Activated naive CD8-positive, alpha-beta T cell (primary cell): ENCODE data around the gene SUCLG2.

ENCODE experiments used
- H3K27ac Mint-ChIP-seq: one replicate; pipeline ENCODE4 v1.8.0; 2021; ENCODE audit warnings: mixed read lengths
- H3K27me3 Mint-ChIP-seq: one replicate; pipeline ENCODE4 v1.8.0; 2021; ENCODE audit warnings: mixed read lengths
- H3K36me3 Mint-ChIP-seq: one replicate; pipeline ENCODE4 v1.8.0; 2021; ENCODE audit warnings: mixed read lengths
- H3K4me1 Mint-ChIP-seq: one replicate; pipeline ENCODE4 v1.8.0; 2021; ENCODE audit warnings: low read depth, mixed read lengths
- H3K4me3 Mint-ChIP-seq: one replicate; pipeline ENCODE4 v1.8.0; 2021; ENCODE audit warnings: mild to moderate bottlenecking, mixed read lengths
- H3K9me3 Mint-ChIP-seq: one replicate; pipeline ENCODE4 v1.8.0; 2021; ENCODE audit warnings: low read depth, mixed read lengths

The SUCLG2 gene

DNA sequence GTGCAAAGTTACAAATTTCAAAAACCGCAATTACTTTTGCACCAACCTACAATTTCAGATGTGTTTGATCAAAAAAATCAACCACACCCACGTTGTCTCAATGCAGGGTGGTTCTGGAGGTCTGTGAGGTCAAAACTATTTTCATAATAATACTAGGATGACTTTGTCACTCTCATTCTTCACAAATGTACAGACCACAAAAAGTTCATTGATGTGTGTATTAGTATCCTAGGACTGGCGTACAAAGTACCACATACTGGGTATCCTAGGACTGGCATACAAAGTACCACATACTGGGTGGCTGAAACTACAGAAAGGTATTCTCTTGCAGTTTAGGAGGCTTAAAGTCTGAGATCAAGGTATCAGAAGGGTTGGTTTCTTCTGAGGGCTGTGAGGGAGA, 13.0 kb downstream of the SUCLG2 start:
- Mint-ChIP-seq H3K27ac (peak overlapping the region; percentile 16), H3K9me3 (no peaks in the 10 kb centered on the region), H3K27me3 (no peaks in the 10 kb centered on the region), H3K4me1 (peaks cover 83% of the 10 kb centered on the region), H3K36me3 (peaks cover 27% of the 10 kb centered on the region), H3K4me3 (no peak overlapping the region)

DNA sequence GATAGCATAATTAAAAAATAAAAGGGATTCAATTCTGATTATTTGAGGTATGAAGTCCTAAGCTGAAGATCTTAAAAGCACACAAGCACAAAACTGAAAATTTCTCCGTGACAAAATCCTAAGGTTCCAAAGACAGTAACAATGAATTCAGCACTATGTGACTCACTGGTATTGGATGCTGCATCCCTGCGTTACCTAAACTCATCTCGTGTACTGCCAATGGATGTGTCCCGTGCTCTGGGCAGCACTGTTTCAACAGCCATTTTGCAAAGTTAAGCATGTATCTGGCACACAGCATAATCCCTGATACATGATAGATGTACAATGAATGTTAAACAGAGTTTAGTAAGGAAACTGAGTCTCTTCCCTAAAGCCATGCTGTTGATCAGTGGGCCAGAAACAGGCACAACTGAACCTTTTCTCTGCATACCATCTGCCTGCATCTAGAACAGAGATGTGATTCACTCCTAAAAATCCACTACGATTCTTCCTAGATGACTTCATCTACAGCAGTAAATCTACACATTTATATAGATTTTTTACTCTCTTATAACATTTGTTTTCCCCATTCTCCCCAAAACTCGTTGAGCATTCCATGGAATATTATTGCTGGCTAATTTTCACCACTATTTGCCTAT, 14.3 kb downstream of the SUCLG2 start:
- Mint-ChIP-seq H3K36me3 (peaks cover 28% of the 10 kb centered on the region), H3K4me3 (no peak overlapping the region), H3K27me3 (no peaks in the 10 kb centered on the region), H3K27ac (peak overlapping the region; percentile 70), H3K4me1 (peaks cover 86% of the 10 kb centered on the region), H3K9me3 (no peaks in the 10 kb centered on the region)

DNA sequence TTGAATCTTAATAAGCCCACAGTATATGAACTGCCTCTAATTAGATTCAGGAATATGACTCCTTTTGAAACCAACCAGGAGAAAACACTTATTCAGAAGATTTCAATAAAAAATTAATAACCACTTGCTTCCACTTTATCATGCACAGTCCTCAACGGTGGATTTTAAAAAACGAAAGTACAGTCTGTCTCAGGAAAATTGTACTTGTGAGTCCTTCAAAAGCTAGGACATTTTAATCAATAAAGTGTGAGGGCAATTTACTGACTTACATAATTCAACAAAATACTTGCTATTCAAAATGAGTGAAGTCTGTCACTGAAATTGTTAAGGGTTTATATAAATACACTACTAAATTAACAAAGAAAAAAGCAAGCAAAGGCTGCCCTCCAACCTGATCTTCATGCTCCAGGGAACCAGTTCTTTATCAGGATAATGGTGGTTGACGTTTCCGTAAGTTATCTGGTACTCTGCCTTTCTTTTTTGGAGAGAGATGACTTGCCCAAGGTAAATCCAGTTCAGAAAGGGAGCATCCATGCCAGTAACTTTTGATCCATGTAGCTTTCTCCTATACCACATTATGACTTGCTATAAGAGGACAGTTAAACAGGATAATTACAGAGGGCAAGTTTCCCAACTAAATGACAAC, 17.0 kb downstream of the SUCLG2 start:
- Mint-ChIP-seq H3K27ac (peak overlapping the region; percentile 41), H3K27me3 (no peaks in the 10 kb centered on the region), H3K4me3 (no peak overlapping the region), H3K4me1 (peaks cover 85% of the 10 kb centered on the region), H3K36me3 (peaks cover 20% of the 10 kb centered on the region), H3K9me3 (no peaks in the 10 kb centered on the region)

DNA sequence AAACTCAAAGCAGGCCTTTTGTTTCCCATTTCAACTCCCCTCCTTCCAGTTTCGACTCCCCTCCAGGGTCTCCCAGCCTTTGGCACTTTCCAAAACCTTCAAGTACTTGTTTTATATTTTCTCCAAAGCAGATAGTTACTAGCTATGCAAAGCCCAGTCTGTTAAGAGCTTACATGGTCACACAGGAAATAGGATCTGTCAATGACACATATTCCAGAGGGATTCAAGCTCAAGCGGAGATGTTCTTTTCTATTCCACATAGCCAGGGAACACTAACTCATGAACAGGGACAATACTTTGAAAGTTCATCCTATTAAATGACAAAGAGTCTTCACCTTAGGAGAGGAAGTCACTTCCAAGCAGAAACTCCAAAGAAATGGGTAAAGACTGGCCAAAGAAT, 18.6 kb downstream of the SUCLG2 start:
- Mint-ChIP-seq H3K9me3 (no peaks in the 10 kb centered on the region), H3K36me3 (peaks cover 20% of the 10 kb centered on the region), H3K27me3 (no peaks in the 10 kb centered on the region), H3K4me1 (peaks cover 80% of the 10 kb centered on the region), H3K27ac (peak overlapping the region; percentile 89), H3K4me3 (peak overlapping the region; percentile 5)

DNA sequence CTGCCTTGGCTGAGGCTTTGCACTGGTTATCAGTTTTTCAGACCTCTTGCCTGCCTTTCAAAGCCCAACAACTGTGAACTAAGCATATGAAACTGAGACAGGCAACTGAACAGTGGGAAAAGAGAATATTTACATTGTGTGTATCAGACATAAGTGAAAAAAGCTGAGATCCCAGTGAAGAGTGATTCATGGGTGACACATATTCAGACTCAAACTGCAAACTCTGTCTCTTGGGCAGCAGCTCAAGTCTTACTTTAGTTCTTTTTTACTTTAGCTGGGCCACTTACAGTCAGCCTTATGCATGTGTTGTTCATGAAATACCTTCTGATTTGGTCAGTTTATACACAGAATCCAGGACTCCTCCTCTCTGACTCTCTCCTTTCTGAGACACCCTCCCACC, 19.2 kb downstream of the SUCLG2 start:
- Mint-ChIP-seq H3K4me1 (peaks cover 80% of the 10 kb centered on the region), H3K4me3 (peak overlapping the region; percentile 35), H3K9me3 (no peaks in the 10 kb centered on the region), H3K36me3 (peaks cover 16% of the 10 kb centered on the region), H3K27me3 (no peaks in the 10 kb centered on the region), H3K27ac (peak overlapping the region; percentile 89)

DNA sequence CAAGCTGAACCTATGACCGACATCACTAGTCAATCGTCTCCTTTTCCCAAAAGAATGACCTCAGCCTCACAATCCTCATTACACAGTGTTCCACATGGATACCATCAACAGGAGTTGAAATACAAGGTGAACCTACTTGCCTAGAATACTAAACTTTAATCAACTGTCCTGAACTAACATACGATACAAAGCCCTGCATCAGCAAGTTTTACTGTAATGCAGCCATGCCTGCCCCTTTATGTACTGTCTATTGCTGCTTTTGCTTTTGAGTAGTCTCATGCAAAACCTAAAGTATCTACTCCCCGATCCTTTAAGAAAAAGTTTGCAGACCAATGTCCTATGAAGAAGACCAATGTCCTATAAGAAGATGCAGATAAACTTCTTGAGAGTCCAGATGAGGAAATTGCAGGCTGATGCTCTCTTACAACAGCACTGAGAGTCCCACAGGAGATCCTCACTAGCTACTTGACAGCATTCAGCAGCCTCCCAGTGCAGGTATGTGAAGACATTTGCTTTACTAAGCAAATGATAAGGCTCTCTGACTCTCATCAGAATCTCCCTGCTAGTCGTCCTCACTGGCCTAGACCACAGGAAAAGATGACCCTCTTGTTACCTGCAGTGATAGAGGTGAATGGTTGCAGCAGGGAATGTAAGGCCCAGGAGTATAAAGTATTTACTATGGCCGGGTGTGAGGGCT, 23.6 kb downstream of the SUCLG2 start:
- Mint-ChIP-seq H3K4me1 (peaks cover 68% of the 10 kb centered on the region), H3K4me3 (no peak overlapping the region), H3K9me3 (no peaks in the 10 kb centered on the region), H3K27me3 (no peaks in the 10 kb centered on the region), H3K27ac (no peak overlapping the region), H3K36me3 (peaks cover 16% of the 10 kb centered on the region)

DNA sequence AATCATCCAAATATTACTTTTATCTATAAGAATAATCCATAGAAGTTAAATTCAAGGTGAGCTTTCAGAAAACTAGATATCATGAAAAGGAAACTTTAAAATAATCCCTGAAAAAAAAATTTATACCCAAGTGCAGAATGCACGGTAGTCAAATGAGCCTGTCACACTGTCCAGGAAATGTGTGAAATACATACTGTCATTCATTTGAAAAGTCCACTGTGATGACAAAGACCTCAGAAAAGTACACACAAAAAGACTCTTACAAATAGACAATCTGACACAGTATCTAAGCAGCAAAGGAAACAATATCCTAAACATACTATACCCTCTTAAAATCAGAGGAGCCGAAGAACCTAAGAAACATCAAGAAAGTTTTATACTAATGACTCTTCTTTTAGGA, 29.7 kb downstream of the SUCLG2 start:
- Mint-ChIP-seq H3K4me3 (no peak overlapping the region), H3K27me3 (no peaks in the 10 kb centered on the region), H3K4me1 (peaks cover 65% of the 10 kb centered on the region), H3K27ac (no peak overlapping the region), H3K9me3 (no peaks in the 10 kb centered on the region), H3K36me3 (peaks cover 28% of the 10 kb centered on the region)

DNA sequence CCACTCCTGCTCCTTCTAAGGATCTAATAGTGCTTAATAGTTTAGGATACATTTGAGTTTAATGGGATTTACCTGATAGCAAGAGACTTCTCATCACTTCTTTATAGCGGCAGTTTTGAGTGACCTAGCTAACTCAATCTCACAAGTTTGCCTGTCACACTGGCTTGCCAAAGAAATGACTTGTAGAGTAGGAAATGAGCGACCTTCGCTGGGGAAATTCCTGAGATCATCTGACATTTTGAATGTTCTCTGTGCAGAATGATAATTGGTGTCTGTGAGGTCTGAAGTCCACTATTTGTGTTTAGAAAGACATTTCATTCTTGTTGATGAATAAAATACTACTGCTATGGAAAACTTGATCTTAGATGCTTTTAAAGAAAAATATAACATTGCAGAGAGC, 30.3 kb downstream of the SUCLG2 start:
- Mint-ChIP-seq H3K9me3 (no peaks in the 10 kb centered on the region), H3K27me3 (no peaks in the 10 kb centered on the region), H3K27ac (peak overlapping the region; percentile 36), H3K4me1 (peaks cover 60% of the 10 kb centered on the region), H3K4me3 (no peak overlapping the region), H3K36me3 (peaks cover 28% of the 10 kb centered on the region)

DNA sequence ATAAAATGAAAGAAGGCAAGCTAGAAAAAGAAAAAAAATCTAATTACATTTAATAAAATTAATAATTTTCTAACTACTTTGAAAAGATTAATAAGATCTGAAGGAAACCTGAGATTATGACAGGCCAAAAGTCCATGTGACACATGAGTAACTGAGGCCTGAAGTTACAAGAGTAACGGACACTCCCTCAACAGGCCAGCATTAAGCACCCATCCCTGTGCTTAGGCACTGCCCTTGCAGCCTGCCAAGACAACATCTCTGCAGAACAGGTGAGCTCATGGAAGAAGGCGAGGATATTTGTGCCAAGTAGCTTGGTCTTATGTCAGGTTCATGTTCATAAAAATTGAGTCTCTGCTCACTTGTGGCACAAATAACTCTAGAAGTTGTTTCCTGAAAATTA, 31.8 kb downstream of the SUCLG2 start:
- Mint-ChIP-seq H3K9me3 (no peaks in the 10 kb centered on the region), H3K4me1 (peaks cover 57% of the 10 kb centered on the region), H3K27me3 (no peaks in the 10 kb centered on the region), H3K4me3 (no peak overlapping the region), H3K36me3 (peaks cover 24% of the 10 kb centered on the region), H3K27ac (no peak overlapping the region)

DNA sequence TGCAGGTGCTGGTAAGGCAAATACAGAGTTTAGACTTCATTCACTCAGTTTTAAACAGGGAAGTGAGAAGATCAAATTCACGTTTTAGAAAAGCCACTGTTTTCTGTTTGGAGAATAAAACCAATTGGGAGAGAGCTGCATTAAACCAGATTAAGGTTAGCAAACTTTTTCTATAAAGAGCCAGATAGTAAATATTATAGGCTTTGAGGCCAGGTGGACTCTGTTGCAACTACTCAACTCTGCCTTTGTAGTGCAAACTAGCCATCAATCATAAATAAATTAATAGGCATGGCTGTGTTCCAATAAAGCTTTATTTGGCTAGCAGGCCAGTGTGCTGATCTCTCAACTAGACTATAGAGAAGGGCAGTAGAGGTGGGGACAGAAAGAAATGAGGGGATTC, 33.5 kb downstream of the SUCLG2 start:
- peaks cover 53% of the 10 kb centered on the region for H3K4me1 Mint-ChIP-seq
- peaks cover 21% of the 10 kb centered on the region for H3K36me3 Mint-ChIP-seq
- no peak overlapping the region for H3K27ac Mint-ChIP-seq
- no peak overlapping the region for H3K4me3 Mint-ChIP-seq
- no peaks in the 10 kb centered on the region for H3K9me3 Mint-ChIP-seq
- H3K27me3 Mint-ChIP-seq, result no peaks in the 10 kb centered on the region

DNA sequence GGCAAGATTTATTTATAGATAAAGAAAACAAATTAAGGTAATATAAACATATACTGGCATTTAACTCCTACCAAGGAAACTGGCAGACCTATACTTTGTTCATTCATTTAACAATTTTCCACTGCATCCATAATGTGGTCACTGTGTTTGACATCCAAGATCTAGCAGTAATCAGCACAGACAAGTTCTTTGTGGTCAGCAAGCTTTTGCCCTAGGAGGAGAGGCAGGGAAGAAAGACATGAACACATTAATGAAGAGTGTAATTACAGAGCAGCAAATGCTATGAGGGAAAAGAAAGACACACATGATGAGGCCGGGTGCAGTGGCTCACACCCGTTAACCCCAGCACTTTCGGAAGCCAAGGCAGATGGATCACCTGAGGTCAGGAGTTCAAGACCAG, 34.4 kb downstream of the SUCLG2 start:
- no peak overlapping the region for H3K4me3 Mint-ChIP-seq
- H3K36me3 Mint-ChIP-seq, result peaks cover 24% of the 10 kb centered on the region
- H3K27me3 Mint-ChIP-seq, result no peaks in the 10 kb centered on the region
- no peak overlapping the region for H3K27ac Mint-ChIP-seq
- H3K4me1 Mint-ChIP-seq, result peaks cover 50% of the 10 kb centered on the region
- H3K9me3 Mint-ChIP-seq, result no peaks in the 10 kb centered on the region

DNA sequence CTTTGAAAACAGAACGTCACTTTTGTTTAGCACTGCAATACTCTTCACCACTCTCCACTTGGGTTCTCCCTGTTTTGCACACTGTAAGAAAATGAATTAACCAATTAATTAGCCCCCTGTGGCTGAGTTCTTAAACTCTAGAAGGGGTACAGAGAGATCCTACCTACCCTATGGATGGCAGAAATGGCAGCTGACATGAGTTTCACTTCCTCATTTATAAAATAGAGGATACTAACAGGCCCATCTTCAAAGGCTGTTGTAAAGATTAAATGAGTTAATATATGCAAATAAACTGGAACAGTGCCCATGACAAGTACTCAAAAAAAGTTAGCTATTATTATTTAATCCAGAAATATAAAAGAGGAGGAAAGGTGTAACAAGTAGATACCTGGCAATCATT, 36.9 kb downstream of the SUCLG2 start:
- H3K27me3 Mint-ChIP-seq, result no peaks in the 10 kb centered on the region
- no peak overlapping the region for H3K27ac Mint-ChIP-seq
- H3K9me3 Mint-ChIP-seq, result no peaks in the 10 kb centered on the region
- H3K36me3 Mint-ChIP-seq, result peaks cover 28% of the 10 kb centered on the region
- peaks cover 42% of the 10 kb centered on the region for H3K4me1 Mint-ChIP-seq
- H3K4me3 Mint-ChIP-seq, result no peak overlapping the region

DNA sequence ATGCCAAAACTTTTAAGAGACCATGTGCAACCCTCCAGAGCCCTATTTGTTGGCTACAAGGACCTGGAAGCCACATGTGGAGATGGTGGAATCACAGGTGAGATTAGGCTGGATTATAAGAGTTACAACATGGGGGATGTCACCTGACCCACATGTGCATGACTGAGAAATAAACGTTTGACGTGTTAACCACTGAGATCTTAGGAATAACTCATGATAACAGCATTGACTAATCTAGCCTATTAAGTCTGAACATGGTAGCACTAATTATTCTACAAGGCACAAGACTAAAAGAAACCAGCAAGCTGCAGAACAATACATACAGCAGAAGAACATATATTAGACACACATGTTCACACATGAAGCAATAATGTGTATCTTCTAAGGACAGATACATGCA, 38.4 kb downstream of the SUCLG2 start:
- H3K4me1 Mint-ChIP-seq, result peaks cover 38% of the 10 kb centered on the region
- H3K9me3 Mint-ChIP-seq, result no peaks in the 10 kb centered on the region
- no peaks in the 10 kb centered on the region for H3K27me3 Mint-ChIP-seq
- no peak overlapping the region for H3K4me3 Mint-ChIP-seq
- H3K27ac Mint-ChIP-seq, result no peak overlapping the region
- peaks cover 29% of the 10 kb centered on the region for H3K36me3 Mint-ChIP-seq

DNA sequence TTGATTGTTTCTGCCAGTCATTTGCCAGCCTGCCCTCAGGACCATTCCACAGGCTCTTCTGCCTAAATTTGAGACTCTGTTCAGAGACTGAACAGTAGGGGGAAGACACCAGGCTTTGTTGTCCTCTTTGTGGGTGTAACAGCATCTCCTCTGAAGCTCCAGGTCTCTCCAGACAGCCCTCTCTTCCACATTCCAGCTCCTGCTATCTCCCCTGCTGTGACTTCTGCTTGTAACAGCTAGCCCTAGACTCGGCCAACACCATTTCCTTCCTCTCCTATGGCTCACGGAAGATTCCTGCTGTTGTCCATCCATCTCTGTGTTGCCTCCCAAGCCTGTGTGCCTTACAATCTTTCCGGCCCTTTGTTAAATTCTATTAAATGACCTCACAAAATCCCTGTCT, 40.2 kb downstream of the SUCLG2 start:
- no peaks in the 10 kb centered on the region for H3K27me3 Mint-ChIP-seq
- no peak overlapping the region for H3K4me3 Mint-ChIP-seq
- peaks cover 40% of the 10 kb centered on the region for H3K36me3 Mint-ChIP-seq
- peaks cover 37% of the 10 kb centered on the region for H3K4me1 Mint-ChIP-seq
- no peaks in the 10 kb centered on the region for H3K9me3 Mint-ChIP-seq
- peak overlapping the region; percentile 35 for H3K27ac Mint-ChIP-seq

DNA sequence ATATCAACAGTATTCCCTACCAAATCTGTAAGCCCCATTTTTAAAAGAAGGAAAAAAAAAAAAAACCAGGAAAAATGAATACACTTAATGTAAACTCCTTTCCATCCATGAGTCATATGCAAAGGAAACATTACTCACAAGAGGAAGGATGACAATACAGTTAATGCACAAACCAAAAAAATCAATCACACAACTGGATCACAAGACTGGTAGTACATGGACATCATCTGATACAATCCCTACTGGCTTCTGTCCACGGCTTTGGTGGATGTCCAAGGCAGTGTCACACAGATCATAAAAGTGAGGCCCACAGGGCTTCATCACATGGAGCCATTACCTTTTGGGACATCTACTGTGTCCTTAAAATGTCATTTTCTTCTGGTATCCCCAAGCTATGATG, 44.0 kb downstream of the SUCLG2 start:
- Mint-ChIP-seq H3K9me3 (no peaks in the 10 kb centered on the region), H3K27ac (no peak overlapping the region), H3K36me3 (peaks cover 52% of the 10 kb centered on the region), H3K27me3 (no peaks in the 10 kb centered on the region), H3K4me1 (peaks cover 39% of the 10 kb centered on the region), H3K4me3 (no peak overlapping the region)
